K562 (cell line): ENCODE results near the gene IL1RL1.

Experiments
- ARID3A ChIP-seq: IDR thresholded peaks from 2 replicates; pipeline ENCODE4 v1.6.1; 2012; ENCODE audit warnings: low read depth, low read length, improper control_type of control experiment, borderline replicate concordance
- SIX5 ChIP-seq, 2 experiments: IDR thresholded peaks; 2 replicates each; pipeline ENCODE4 v1.6.1; 2011; ENCODE audit warnings: low read length in 2 of 2, borderline replicate concordance in 1 of 2, low read depth in 1 of 2, mild to moderate bottlenecking in 1 of 2, moderate library complexity in 1 of 2; ENCODE audit not compliant: insufficient read depth in 1 of 2
- ZFX ChIP-seq: sonication (generic); formaldehyde crosslinking; IDR thresholded peaks from 2 replicates; pipeline ENCODE4 v1.8.0; 2022; ENCODE audit warnings: mild to moderate bottlenecking, missing genetic modification reagents, moderate library complexity
- TF ChIP-seq, protein P1 (sequence below): IDR thresholded peaks from 3 replicates; pipeline ENCODE4 v1.6.1; 2011; ENCODE audit warnings: borderline replicate concordance, mild to moderate bottlenecking; ENCODE audit not compliant: insufficient read length, insufficient read depth

GRCh38 chr2:102313025-102313424, 1.7 kb downstream of the IL1RL1 start:
- TF ChIP-seq ARID3A (no peak), ZFX (CRISPR knock-in tag) (no peak), SIX5 (IDR thresholded peaks at IDR 0.05; ENCODE audit: borderline replicate concordance in 1 of 2, insufficient read depth in 1 of 2, low read depth in 1 of 2, low read length in 2 of 2) (no peak)
- TF ChIP-seq, protein P1, sequence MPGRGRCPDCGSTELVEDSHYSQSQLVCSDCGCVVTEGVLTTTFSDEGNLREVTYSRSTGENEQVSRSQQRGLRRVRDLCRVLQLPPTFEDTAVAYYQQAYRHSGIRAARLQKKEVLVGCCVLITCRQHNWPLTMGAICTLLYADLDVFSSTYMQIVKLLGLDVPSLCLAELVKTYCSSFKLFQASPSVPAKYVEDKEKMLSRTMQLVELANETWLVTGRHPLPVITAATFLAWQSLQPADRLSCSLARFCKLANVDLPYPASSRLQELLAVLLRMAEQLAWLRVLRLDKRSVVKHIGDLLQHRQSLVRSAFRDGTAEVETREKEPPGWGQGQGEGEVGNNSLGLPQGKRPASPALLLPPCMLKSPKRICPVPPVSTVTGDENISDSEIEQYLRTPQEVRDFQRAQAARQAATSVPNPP = no peak
